HT-29 (cell line): ENCODE measurements around the gene CYTH1. TPM values are rescaled to one million over a fixed set of nuclear protein-coding genes. Genes with fewer than 3 reads are reported as not detected.

Source experiments
- DNase-seq: peaks from one replicate; pipeline ENCODE4 v3.0.0-alpha.2; 2015; ENCODE audit warnings: low spot score
- total RNA-seq: library from RNA; depleted of rRNA; stranded (reverse); fragments of >200 nt; shearing (Covaris generic); gene quantifications from 2 replicates; pipeline ENCODE4 v1.2.3, GENCODE V29; 2014

The CYTH1 gene
- total RNA-seq, 1 experiment from 2014 or later: 14.1 TPM

- DNase-seq: peak; percentile 69
Observed at GRCh38 chr17:78716814-78717393, 65.2 kb downstream of the CYTH1 start.

GRCh38 chr17:78716292-78716691, 65.8 kb downstream of the CYTH1 start:
- DNase-seq: no peak

DNA sequence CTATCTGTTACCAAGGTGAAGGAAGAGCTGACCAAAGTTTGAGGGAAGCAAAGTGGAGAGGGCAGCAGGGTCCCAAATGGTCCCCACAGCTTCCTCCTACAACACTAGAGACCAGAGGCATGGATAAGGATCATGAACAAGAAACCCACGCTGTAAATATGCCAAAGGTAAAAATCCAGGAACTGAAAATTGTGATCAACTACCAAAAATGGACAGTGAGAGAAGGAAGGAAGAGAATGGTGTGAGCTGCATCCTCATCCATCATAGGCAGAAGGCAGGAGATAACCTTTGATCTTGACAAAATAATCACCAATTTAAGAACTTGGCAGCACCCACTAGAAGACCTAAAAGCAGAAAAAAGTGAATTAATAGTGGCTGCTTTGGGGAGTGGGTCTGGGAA, 66.2 kb downstream of the CYTH1 start:
- DNase-seq: no peak

DNA sequence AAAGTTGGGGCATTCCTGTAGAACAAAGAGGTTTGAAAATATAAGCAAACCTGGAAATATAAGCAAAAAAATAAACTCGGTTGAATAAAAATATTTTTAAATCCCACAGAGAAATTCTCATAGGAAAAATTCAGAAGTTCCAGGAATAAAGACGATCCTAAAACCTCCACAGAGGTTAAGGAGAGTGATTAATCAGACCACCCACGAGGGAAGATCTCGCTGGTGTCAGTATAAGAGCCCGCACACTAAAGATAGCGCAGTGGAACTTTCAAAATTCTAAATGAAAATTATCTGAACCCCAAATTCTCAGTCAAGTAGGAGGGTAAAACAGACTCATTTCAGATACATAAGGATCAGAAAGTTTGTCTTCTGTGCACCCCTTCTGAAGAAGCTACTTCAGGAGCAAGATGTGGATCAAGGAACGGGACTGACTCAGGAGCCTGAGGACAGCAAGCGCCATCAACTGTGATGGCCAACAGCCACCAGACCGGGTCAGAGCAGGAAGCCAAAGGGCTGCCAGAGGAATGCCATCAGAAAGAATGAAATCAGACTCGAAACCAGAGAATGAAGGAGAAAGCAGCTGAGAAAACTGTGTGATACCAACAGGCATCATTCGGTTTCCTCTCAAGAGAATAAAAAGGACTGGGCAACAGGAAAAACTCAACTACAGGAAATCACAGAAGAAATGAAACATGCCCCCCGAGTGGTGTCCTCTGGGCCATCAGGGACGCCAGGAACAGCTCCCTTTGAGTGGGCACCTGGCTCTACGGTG, 66.9 kb downstream of the CYTH1 start:
- no peak for DNase-seq

- no peak for DNase-seq
Observed at GRCh38 chr17:78714534-78714933, 67.5 kb downstream of the CYTH1 start.

DNA sequence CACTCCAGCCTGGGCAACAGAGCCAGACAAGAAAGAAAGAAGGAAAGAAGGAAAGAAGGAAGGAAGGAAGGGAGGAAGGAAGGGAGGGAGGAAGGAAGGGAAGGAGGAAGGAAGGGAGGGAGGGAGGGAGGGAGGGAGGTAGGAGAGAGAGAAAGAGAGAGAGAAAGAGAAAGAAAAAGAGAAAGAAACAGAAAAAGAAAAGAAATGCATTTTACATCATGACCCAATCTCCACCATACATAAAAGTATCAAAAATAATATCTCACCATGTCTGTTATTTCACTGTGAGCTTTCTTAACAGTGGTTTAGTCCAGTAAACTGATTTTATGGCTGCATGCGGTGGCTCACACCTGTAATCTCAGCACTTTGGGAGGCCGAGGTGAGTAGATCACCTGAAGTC, 70.0 kb downstream of the CYTH1 start:
- DNase-seq: no peak

GRCh38 chr17:78710607-78711006, 71.5 kb downstream of the CYTH1 start:
- DNase-seq: no peak

DNA sequence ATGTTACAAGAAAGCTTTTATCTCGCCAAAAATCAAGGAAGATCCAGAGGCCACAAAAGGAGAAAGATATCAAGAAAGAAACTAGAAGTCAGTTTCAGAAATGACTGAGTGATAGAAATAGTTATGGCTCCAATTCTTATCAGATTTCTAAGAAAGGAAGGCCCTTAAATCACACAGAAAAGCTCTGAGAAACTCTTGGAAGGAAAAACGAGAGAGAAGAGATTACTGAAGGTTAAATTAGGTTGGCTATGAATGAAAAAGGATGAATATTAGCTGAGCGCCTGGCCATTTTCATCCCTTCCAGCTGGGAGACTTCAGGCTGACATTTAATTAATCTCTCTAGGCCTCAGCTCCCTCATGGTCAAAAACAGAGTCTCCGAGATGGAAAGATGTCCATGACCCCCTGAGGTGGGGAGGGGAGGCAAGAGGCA, 72.3 kb downstream of the CYTH1 start:
- DNase-seq: no peak

DNA sequence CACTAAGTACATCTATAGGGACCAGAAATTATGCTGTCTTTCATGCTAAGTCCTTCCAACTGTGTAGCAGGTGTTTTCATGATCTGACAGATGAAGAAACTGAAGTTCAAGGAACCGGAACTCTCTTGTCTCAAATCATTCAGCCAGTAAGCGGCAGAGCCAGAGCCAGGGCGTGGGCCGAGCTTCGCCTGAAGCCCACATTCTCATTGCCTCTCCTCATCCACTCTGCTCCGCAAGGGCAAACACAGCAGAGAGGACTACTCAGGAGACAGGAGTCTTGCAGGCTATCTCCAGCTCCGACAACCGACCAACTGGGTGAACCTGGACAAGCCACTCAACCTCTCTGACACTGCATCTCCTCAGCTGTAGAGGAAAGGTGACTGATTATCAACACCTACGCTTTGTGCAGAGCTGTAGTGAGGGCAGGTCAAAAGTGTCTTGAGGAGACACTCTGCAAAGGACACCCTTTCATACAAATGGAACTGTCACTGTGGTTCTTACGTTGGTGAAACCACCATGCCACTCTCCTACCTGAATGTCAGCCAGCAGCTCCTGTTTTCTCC, 72.9 kb downstream of the CYTH1 start:
- no peak for DNase-seq

GRCh38 chr17:78708510-78708973, 73.5 kb downstream of the CYTH1 start:
- peak; percentile 72 for DNase-seq

- no peak for DNase-seq
Observed at GRCh38 chr17:78707923-78708322, 74.2 kb downstream of the CYTH1 start.

GRCh38 chr17:78707016-78707415, 75.1 kb downstream of the CYTH1 start:
- no peak for DNase-seq

DNA sequence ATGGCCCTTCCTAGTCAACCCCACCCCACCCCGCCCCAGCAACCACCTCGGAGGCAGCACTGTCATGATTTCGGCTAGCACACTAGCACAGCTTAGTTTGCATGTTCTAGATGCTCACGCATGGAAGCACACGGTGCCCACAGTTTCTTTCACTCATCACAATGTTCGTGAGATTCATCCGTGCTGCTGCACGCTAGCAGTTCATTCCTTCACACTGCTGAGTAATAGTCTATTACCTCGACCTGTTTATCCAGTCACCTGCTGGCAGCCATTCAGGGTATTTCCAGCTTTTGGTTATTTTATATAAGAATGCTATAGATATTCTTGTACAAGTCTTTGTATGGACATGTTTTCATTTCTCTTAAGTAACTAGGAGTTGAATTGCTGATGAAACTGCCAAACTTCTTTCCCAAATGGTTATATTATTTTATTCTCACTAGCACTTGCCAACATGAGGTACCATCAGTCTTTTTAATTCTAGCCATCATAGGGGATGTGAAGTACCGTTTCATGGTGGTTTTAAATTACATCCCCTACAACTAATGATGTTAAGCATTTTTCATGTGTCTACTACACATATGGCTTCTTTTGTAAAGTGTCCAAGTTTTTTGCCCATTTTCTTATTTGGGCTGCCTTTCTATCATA, 75.7 kb downstream of the CYTH1 start:
- DNase-seq: no peak

DNA sequence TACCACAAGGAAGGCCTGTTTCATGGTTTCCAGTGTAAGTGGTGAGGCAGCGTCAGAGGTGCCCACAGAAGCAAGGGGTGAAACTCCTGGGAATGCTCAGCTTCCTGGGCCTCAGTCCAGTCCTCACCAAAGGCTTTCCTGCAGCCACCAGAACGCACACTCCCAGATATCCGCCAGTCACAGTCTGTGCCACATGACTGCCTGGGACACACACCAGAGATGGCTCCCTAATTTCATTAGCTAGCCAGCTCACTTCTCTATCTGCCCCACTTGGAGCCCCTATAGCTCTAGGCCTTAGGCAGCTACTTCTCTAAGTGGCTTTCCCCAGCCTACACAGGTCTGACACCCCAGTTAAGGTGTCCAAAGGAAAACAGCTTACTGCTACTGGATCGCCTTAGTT, 77.0 kb downstream of the CYTH1 start:
- no peak for DNase-seq

DNA sequence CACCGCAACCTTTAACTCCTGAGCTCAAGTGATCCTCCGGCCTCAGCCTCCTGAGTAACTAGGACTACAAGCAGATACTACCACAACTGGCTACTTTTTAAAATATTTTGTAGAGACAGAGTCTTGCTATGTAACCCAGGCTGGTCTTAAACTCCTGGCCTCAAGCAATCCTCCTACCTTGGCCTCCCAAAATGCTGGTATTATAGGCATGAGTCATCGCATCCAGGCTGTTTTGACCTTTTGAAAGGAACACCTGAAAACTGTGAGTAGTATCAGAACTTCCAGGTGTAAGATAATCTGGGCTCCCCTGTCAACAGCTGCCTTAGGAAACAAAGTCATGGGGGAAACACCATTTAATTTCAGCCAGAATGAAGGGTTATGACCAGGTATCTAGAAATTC, 77.5 kb downstream of the CYTH1 start:
- no peak for DNase-seq

DNA sequence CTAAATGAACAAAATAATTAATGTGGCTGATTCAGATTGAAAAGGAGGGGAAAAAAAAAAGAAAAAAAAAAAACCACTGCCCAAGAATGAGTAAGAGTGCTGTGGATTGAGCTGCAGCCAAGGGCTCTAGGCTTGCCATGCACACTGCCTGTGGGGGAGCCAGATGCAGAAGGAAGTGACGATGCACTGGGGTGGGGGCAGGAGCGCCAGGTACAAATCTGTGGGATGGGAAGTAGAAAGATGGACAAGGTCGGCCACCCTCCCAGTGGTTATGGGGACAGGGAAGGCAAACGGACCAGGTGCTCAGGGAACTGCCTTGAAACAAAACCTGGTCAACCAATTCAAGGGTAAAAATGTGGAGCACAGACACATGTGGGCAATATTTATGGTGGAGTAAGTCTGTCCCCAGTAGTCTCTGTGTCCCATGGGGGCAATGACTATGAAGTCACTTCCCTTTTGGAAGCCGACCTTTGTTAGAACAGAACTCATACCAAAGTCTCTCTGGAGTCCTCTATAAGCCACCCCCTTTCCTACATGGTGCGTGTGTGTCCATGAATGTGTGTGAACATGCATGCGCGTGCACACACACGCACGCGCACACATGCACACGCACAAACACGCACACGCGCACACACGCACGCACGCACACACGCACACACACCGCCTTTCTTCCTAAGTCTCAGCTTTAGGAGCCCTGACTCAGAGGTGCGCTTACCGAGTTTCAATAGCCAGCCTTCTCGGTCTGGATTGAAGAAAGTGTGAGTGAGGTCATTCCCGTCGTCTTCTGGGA, 84.3 kb downstream of the CYTH1 start:
- DNase-seq: no peak

- no peak for DNase-seq
Observed at GRCh38 chr17:78697122-78697521, 85.0 kb downstream of the CYTH1 start.

GRCh38 chr17:78696016-78696982, 85.8 kb downstream of the CYTH1 start:
- no peak for DNase-seq

- no peak for DNase-seq
Observed at GRCh38 chr17:78694805-78695531, 87.1 kb downstream of the CYTH1 start.
